Colonic mucosa (tissue), 4 donors: ENCODE data around the gene CLDN2. TPM values are rescaled to one million over a fixed set of nuclear protein-coding genes. Genes with fewer than 3 reads are reported as not detected.

ENCODE experiments used
- DNase-seq: peaks from one replicate; pipeline ENCODE4 v3.0.0-alpha.2; 2020
- H3K27ac ChIP-seq: fragments of 200-600 bp; one replicate; pipeline ENCODE4 v1.8.0; 2021
- H3K27me3 ChIP-seq: fragments of 200-600 bp; one replicate; pipeline ENCODE4 v1.8.0; 2021
- H3K36me3 ChIP-seq: fragments of 200-600 bp; one replicate; pipeline ENCODE4 v1.8.0; 2021
- H3K4me1 ChIP-seq: fragments of 200-600 bp; one replicate; pipeline ENCODE4 v1.8.0; 2021; ENCODE audit warnings: mild to moderate bottlenecking
- H3K4me3 ChIP-seq: fragments of 200-600 bp; one replicate; pipeline ENCODE4 v1.8.0; 2021
- H3K9ac ChIP-seq, 2 donors: one replicate each; pipeline ENCODE4 v1.7.0; 2013; ENCODE audit warnings: control low read depth in 2 of 2, low read depth in 2 of 2, low read length in 2 of 2
- H3K9me3 ChIP-seq: fragments of 200-600 bp; one replicate; pipeline ENCODE4 v1.8.0; 2021
- intact Hi-C: fragments of 100-400 bp; cut with DNase I; formaldehyde crosslinking; loops from one replicate; pipeline ENCODE4 v1.14.1; 2022
- total RNA-seq, 2 donors: library from RNA; stranded (reverse); fragmentation: NEBNext Ultra II Directional in 1 of 2; extraction: Animal tissue kit (Norgen Biotek cat#: 25700) in 1 of 2; gene quantifications; one replicate each; pipeline ENCODE4 v1.2.1, GENCODE V29; 2021
- TF ChIP-seq, protein P1 (sequence below): fragments of 200-600 bp; IDR thresholded peaks from one replicate; pipeline ENCODE4 v1.8.0; 2022; ENCODE audit warnings: antibody characterized with exemption, mild to moderate bottlenecking
- donor health status: healthy.
- donor health status: DM: no; HTN: no; CAD: no.
- donor health status: DM: no; HTN: no; CAD: no.

CLDN2 gene
- total RNA-seq, 2 donors from 2014 or later, result 0.58 to 1.9 TPM

DNA sequence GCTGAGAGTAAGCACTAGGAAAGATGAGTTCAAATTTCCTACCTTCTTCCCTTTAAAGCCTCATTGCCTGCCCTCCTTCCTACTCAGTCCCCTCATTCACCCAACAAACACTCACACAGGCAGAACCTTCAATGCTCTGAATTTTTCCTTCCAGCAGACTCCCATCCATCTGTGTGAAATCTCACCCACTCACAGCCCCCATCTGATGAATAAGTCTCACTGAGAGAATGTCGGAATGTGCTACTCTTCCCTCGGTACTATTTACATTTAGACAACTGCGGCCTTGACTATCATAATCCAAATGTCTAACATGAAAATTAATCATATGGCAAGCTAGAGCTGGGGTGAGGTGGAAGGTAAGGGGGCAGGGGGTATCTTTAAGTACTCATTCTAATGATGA is 19.4 kb downstream of the CLDN2 start:
- TF ChIP-seq, protein P1, sequence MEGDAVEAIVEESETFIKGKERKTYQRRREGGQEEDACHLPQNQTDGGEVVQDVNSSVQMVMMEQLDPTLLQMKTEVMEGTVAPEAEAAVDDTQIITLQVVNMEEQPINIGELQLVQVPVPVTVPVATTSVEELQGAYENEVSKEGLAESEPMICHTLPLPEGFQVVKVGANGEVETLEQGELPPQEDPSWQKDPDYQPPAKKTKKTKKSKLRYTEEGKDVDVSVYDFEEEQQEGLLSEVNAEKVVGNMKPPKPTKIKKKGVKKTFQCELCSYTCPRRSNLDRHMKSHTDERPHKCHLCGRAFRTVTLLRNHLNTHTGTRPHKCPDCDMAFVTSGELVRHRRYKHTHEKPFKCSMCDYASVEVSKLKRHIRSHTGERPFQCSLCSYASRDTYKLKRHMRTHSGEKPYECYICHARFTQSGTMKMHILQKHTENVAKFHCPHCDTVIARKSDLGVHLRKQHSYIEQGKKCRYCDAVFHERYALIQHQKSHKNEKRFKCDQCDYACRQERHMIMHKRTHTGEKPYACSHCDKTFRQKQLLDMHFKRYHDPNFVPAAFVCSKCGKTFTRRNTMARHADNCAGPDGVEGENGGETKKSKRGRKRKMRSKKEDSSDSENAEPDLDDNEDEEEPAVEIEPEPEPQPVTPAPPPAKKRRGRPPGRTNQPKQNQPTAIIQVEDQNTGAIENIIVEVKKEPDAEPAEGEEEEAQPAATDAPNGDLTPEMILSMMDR, result no peak
- Histone ChIP-seq H3K4me1 (no peaks in the 10 kb centered on the region), H3K9me3 (no peaks in the 10 kb centered on the region), H3K4me3 (no peak overlapping the region), H3K27ac (no peak overlapping the region), H3K36me3 (no peaks in the 10 kb centered on the region), H3K27me3 (no peaks in the 10 kb centered on the region), H3K9ac (no peak overlapping the region)
- no peak for DNase-seq
- intact Hi-C loops, result no loop called here

DNA sequence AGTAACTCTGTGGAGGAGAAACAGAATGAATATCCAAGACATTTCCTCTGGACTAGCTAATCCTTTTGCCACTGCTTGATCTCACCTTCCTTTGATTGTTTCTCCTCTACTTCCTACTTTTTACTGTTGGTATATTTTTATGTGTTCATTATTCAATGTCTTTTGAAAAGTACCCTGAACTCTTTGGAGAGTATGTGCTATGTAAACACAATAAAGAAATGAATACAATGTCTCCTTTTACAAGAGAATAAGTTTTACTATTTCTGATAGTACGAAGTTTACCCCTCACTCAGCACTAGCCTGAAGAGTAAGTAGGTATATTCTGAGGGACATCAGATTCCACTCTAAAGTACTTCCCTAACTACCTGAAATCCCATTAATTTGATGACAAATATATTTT is 19.9 kb downstream of the CLDN2 start:
- no peak overlapping the region for H3K27ac ChIP-seq
- no peaks in the 10 kb centered on the region for H3K4me1 ChIP-seq
- intact Hi-C loops, result no loop called here
- no peak overlapping the region for H3K9ac ChIP-seq
- no peaks in the 10 kb centered on the region for H3K27me3 ChIP-seq
- no peak overlapping the region for H3K4me3 ChIP-seq
- no peak for DNase-seq
- TF ChIP-seq, protein P1, result no peak
- no peaks in the 10 kb centered on the region for H3K9me3 ChIP-seq
- no peaks in the 10 kb centered on the region for H3K36me3 ChIP-seq

- TF ChIP-seq, protein P1, result no peak
- H3K4me3 ChIP-seq, result no peak overlapping the region
- no peak overlapping the region for H3K9ac ChIP-seq
- no peaks in the 10 kb centered on the region for H3K36me3 ChIP-seq
- DNase-seq, result no peak
- H3K27ac ChIP-seq, result no peak overlapping the region
- H3K27me3 ChIP-seq, result no peaks in the 10 kb centered on the region
- no peaks in the 10 kb centered on the region for H3K4me1 ChIP-seq
- intact Hi-C loops, result no loop called here
- H3K9me3 ChIP-seq, result no peaks in the 10 kb centered on the region
Measured at GRCh38 chrX:106946464-106946863, 26.3 kb downstream of the CLDN2 start.

- no peak for DNase-seq
- no peaks in the 10 kb centered on the region for H3K27me3 ChIP-seq
- H3K27ac ChIP-seq, result no peak overlapping the region
- H3K4me3 ChIP-seq, result no peak overlapping the region
- H3K9ac ChIP-seq, result no peak overlapping the region
- H3K36me3 ChIP-seq, result no peaks in the 10 kb centered on the region
- no peaks in the 10 kb centered on the region for H3K9me3 ChIP-seq
- intact Hi-C loops, result no loop called here
- no peaks in the 10 kb centered on the region for H3K4me1 ChIP-seq
- TF ChIP-seq, protein P1, result no peak
Measured at GRCh38 chrX:106948641-106949040, 28.4 kb downstream of the CLDN2 start.

DNA sequence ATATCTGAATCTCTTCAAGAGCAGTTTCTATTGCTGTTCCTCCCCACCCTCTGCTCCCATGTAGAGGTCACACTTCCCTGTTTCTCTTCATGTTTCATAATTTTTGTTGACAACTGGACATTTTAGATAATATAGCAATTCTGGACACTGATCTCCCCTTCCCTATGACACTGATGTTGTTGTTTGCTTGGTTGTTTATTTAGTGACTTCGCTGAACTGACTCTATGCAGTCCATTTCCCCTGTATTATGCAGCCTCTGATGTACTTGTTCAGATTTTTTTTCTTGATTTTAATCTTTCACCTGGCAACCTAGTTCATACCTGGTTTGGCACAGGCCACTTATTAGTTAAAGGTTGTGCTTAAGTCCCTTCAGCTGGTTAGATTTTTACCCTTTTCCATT is 29.2 kb downstream of the CLDN2 start:
- Histone ChIP-seq H3K27me3 (no peaks in the 10 kb centered on the region), H3K9me3 (no peaks in the 10 kb centered on the region), H3K4me1 (no peaks in the 10 kb centered on the region), H3K4me3 (no peak overlapping the region), H3K36me3 (no peaks in the 10 kb centered on the region), H3K27ac (no peak overlapping the region), H3K9ac (no peak overlapping the region)
- TF ChIP-seq, protein P1, result no peak
- no peak for DNase-seq
- intact Hi-C loops, result no loop called here

DNA sequence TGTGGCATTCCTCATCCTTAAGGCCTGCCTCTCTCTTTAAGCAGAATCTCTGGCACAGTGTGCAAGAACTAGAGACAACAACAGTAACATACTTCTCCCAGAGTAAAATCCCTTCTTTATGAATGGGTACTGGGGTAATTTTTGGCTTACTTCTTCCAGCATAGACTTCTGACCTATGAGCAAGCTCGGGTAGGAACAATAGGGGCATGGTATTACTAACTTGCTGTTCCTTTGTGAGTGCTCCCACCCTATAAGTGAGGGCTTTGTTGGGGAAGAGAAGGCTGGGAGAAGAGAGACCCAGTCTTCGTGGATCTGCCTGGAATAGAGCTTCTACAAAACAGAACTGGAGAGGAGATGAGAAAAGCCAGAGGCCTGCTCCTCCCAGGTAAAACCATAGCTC is 30.2 kb downstream of the CLDN2 start:
- no peaks in the 10 kb centered on the region for H3K9me3 ChIP-seq
- no peak for DNase-seq
- H3K9ac ChIP-seq, result no peak overlapping the region
- no peaks in the 10 kb centered on the region for H3K36me3 ChIP-seq
- no peaks in the 10 kb centered on the region for H3K4me1 ChIP-seq
- no peak overlapping the region for H3K27ac ChIP-seq
- H3K4me3 ChIP-seq, result no peak overlapping the region
- TF ChIP-seq, protein P1, result no peak
- intact Hi-C loops, result loop anchor here (5.0 kb wide), 1 partner anchor 53 kb away; no protein-coding TSS in a partner anchor
- no peaks in the 10 kb centered on the region for H3K27me3 ChIP-seq
